Body of pancreas (tissue), 4 donors: Measurements from ENCODE around the gene STK35. TPM values are rescaled to one million over a fixed set of nuclear protein-coding genes. Genes with fewer than 3 reads are reported as not detected.

Source experiments
- ATAC-seq: fragments of 150-250 bp; one replicate; pipeline ENCODE4 v1.9.1; 2016
- DNase-seq, 4 donors: peaks; one replicate each; pipeline ENCODE4 v3.0.0-alpha.2; 2019
- H3K27ac ChIP-seq, 4 donors: fragments of 200-600 bp; sonication (generic); 1 replicate in 3 of 4; 2 replicates in 1 of 4; pipeline versions ENCODE4 v1.5.1 to v1.6.1; 2016 to 2019; ENCODE audit warnings: mild to moderate bottlenecking in 1 of 4, mixed read lengths in 1 of 4, moderate library complexity in 1 of 4
- H3K27me3 ChIP-seq, 2 donors: fragments of 200-600 bp; sonication (generic); one replicate each; pipeline ENCODE4 v1.6.0; 2016; ENCODE audit warnings: mild to moderate bottlenecking in 1 of 2
- H3K36me3 ChIP-seq, 2 donors: fragments of 200-600 bp; sonication (generic); replicated peaks in 1 of 2; 2 replicates each; pipeline ENCODE4 v1.5.1; 2016; ENCODE audit warnings: low read depth in 2 of 2; ENCODE audit not compliant: insufficient read depth in 1 of 2
- H3K4me1 ChIP-seq: fragments of 200-600 bp; sonication (generic); one replicate; pipeline ENCODE4 v1.6.0; 2016
- H3K4me3 ChIP-seq, 2 donors: fragments of 200-600 bp; sonication (generic); 1 replicate in 1 of 2; 2 replicates in 1 of 2; pipeline ENCODE4 v1.5.1; 2016 to 2019
- H3K9me3 ChIP-seq, 3 donors: fragments of 200-600 bp; sonication (generic); 1 replicate in 2 of 3; 2 replicates in 1 of 3; pipeline ENCODE4 v1.5.1; 2016
- CTCF ChIP-seq, 7 experiments: fragments of 450-650 bp in 4 of 7; fragments of 200-600 bp in 3 of 7; sonication (generic) in 3 of 7; IDR thresholded peaks; one replicate each; pipeline ENCODE4 v1.5.1; 2016 to 2019; ENCODE audit warnings: antibody characterized with exemption in 7 of 7
- POLR2A ChIP-seq, 3 donors: fragments of 450-650 bp; IDR thresholded peaks; one replicate each; pipeline ENCODE4 v1.6.1; 2016; ENCODE audit warnings: antibody characterized with exemption in 3 of 3, mild to moderate bottlenecking in 2 of 3
- WGBS, 2 donors: methylation state at CpG; one replicate each; pipeline ENCODE4 v1.1.5; 2017; 5-methylcytosine and 5-hydroxymethylcytosine counted together
- intact Hi-C: fragments of 100-400 bp; cut with DNase I; formaldehyde crosslinking; loops from one replicate; pipeline ENCODE4 v1.15.1; 2023
- total RNA-seq, 2 donors: library from RNA; depleted of rRNA; stranded (reverse); fragments of >200 nt; gene quantifications; one replicate each; pipeline ENCODE4 v1.1.0, GENCODE V29; 2016

The STK35 gene
- total RNA-seq, 2 donors from 2014 or later, result 8.6 to 22.7 TPM

DNA sequence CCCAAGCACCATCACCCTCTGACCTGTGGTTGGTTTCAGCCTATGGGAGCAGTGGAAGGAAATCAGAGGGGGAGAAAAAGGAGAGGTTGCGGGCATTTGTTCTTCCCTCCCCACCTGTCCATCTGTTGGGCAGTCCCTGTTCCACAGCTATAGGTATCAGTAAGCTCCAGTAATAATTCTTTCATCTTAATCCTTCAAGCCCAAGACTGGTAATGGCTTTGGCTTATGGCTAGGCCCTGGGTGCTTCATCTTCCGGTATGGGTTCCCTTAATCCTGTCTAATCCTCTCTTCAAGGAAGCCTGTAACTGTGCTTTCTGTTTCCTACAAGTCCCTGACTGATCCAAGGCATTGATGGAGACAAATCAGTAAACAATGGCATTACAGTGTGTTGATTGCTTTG is 42.2 kb upstream of the STK35 start:
- no peaks in the 10 kb centered on the region for H3K9me3 ChIP-seq
- intact Hi-C loops, result no loop called here

GRCh38 chr20:2065099-2065498 is 36.5 kb upstream of the STK35 start:
- Histone ChIP-seq H3K27ac (no peak overlapping the region), H3K4me1 (no peaks in the 10 kb centered on the region), H3K4me3 (no peak overlapping the region), H3K27me3 (no peaks in the 10 kb centered on the region), H3K9me3 (no peaks in the 10 kb centered on the region), H3K36me3 (no peaks in the 10 kb centered on the region)
- intact Hi-C loops, result no loop called here
- TF ChIP-seq CTCF (IDR thresholded peaks at IDR 0.05) (no peak), POLR2A (IDR thresholded peaks at IDR 0.05) (no peak)
- WGBS, 2 donors, result 52 to 64% methylated on average over 3 of the region's 3 CpGs
- DNase-seq (no peak), ATAC-seq (no peak)

More for the DNA sequence above, 42.2 kb upstream of the STK35 start:
- TF ChIP-seq CTCF (IDR thresholded peaks at IDR 0.05) (no peak), POLR2A (IDR thresholded peaks at IDR 0.05) (no peak)
- no peak overlapping the region for H3K4me3 ChIP-seq
- 69 to 76% methylated on average over 2 of the region's 2 CpGs for WGBS, 2 donors
- no peaks in the 10 kb centered on the region for H3K27me3 ChIP-seq
- H3K4me1 ChIP-seq, result no peaks in the 10 kb centered on the region
- DNase-seq (no peak), ATAC-seq (no peak)
- H3K36me3 ChIP-seq, result no peaks in the 10 kb centered on the region
- H3K27ac ChIP-seq, result no peak overlapping the region

DNA sequence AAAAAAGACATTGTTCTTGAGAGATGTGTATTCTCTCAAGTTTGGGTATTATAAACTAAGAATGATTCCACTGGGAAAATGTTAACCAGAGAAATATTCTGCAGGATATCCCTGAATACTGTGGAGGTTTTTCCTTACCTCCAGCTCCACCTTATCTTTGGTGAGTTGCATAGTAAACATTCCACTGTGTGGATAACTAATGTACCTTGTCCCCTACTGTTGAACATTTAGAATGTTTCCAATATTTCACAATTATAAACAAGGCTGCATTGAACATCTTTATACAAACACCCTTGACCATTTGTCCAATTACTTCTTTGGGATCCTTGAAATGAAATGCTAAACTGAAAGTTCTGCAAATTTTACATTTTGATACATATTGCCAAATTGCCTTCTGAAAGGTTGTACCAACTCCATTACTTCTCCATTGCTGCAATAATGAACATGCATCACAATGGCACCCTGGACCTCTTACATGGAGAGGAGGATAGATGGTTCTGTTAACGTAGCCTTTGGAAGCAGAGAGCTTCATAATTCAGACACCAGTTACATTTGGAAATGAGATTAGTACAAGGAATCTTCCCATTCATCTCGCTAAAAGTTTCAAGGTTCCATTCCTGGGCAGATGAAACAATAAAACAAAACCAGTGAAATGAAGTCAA is 35.0 kb upstream of the STK35 start:
- H3K27me3 ChIP-seq, result no peaks in the 10 kb centered on the region

DNA sequence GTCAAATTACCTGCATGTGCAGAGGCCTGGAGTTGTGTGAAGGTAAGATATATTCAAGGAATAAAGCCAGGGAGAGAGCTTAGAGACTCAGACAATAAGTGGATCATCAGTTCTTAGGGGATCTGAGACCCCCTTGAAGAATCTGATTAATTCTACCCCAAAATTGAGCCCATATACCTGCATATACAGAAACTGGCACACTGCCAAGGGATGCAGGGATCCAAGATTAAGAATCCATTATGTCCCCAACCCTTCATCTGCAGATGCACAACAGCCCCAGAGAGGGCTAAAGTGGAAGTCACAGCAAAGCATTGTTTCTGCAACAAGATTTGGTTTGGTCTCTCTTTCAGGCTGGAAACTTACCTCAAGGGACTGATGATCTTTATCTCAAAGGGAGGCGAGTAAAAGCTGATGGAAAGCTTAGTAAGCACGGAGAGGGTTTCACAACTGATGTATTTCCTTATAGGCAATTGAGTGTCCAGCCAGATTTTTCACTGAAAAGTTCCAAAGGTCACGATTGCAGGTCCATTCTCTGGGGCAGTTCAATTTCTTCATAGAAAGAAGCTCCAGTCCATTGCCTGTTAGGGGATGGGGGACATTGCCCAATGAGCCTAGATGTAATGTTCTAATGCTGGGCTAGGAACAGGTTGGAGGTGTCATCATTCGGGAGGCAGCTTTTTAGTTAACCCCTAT is 20.9 kb upstream of the STK35 start:
- H3K27ac ChIP-seq, result no peak overlapping the region
- intact Hi-C loops, result no loop called here
- no peaks in the 10 kb centered on the region for H3K36me3 ChIP-seq
- H3K27me3 ChIP-seq, result no peaks in the 10 kb centered on the region
- no peaks in the 10 kb centered on the region for H3K4me1 ChIP-seq
- ATAC-seq (no peak), DNase-seq (no peak)
- no peaks in the 10 kb centered on the region for H3K9me3 ChIP-seq
- H3K4me3 ChIP-seq, result no peak overlapping the region
- WGBS, 2 donors, result 57 to 63% methylated on average over 4 of the region's 4 CpGs
- no peak for TF ChIP-seq CTCF (IDR thresholded peaks at IDR 0.05)
- TF ChIP-seq POLR2A (IDR thresholded peaks at IDR 0.05), result no peak

More for the DNA sequence above, 35.0 kb upstream of the STK35 start:
- TF ChIP-seq CTCF (IDR thresholded peaks at IDR 0.05), result no peak
- TF ChIP-seq POLR2A (IDR thresholded peaks at IDR 0.05), result no peak
- Histone ChIP-seq H3K36me3 (no peaks in the 10 kb centered on the region), H3K9me3 (no peaks in the 10 kb centered on the region), H3K4me1 (no peaks in the 10 kb centered on the region), H3K4me3 (no peak overlapping the region), H3K27ac (no peak overlapping the region)
- DNase-seq (no peak), ATAC-seq (no peak)
- intact Hi-C loops, result no loop called here
- WGBS, 2 donors, result 64 to 70% methylated on average over 2 of the region's 2 CpGs
